Esophagus squamous epithelium (tissue), 4 donors: Measurements from ENCODE around the gene MCTP2.

ENCODE experiments used
- CTCF ChIP-seq, 6 experiments: fragments of 450-650 bp in 4 of 6; fragments of 200-600 bp in 2 of 6; sonication (generic) in 2 of 6; IDR thresholded peaks; one replicate each; pipeline ENCODE4 v1.5.1; 2016 to 2019; ENCODE audit warnings: antibody characterized with exemption in 6 of 6, mild to moderate bottlenecking in 4 of 6, moderate library complexity in 4 of 6
- POLR2A ChIP-seq, 4 donors: fragments of 450-650 bp; IDR thresholded peaks; one replicate each; pipeline ENCODE4 v1.6.1; 2017; ENCODE audit warnings: antibody characterized with exemption in 4 of 4, mild to moderate bottlenecking in 4 of 4, moderate library complexity in 3 of 4

GRCh38 chr15:94354655-94355054, 123.3 kb downstream of the MCTP2 start:
- TF ChIP-seq POLR2A (IDR thresholded peaks at IDR 0.05): no peak
- no peak for TF ChIP-seq CTCF (IDR thresholded peaks at IDR 0.05)
